Activated naive CD8-positive, alpha-beta T cell (primary cell): ENCODE measurements around the gene DGCR6L.
"Not testable (repeated sequence)": the region's sequence is repeated elsewhere in the genome, so short reads cannot be mapped to it uniquely, and the experiment has no call there.

Source experiments
- H3K27ac Mint-ChIP-seq: one replicate; pipeline ENCODE4 v1.8.0; 2021; ENCODE audit warnings: mixed read lengths
- H3K27me3 Mint-ChIP-seq: one replicate; pipeline ENCODE4 v1.8.0; 2021; ENCODE audit warnings: mixed read lengths
- H3K36me3 Mint-ChIP-seq: one replicate; pipeline ENCODE4 v1.8.0; 2021; ENCODE audit warnings: mixed read lengths
- H3K4me1 Mint-ChIP-seq: one replicate; pipeline ENCODE4 v1.8.0; 2021; ENCODE audit warnings: low read depth, mixed read lengths
- H3K4me3 Mint-ChIP-seq: one replicate; pipeline ENCODE4 v1.8.0; 2021; ENCODE audit warnings: mild to moderate bottlenecking, mixed read lengths
- H3K9me3 Mint-ChIP-seq: one replicate; pipeline ENCODE4 v1.8.0; 2021; ENCODE audit warnings: low read depth, mixed read lengths

The DGCR6L gene

DNA sequence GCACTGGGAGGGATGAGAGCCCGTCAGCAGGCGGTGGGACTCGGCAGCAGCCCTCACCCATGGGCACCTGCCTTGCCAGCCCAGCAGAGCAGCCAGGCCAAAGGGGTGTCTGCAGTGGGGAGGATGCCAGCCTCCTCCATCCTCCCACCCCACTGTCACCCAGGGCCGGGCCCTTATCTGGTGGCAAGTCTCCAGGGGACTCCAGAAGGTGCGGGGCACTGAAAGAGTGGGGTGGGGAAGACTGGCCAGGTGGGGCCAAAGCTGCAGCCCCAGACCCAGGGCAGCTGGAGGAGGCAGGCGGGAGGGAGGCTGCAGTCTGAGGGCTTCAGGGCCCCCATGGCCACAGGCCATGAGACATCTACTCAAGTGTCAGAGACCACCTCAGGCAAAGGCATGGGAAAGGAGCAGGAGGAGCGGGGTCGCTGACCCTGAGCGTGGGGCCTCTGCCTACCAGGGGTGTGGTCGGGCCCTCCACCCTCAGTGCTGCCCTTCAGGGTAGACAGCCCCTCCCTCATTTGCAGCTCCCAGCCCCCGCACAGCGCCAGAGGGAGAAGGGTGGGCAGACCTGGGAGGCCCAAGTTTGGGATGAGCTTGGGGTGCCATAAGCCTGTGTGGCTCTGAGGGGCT, 3.5 kb downstream of the DGCR6L start:
- no peaks in the 10 kb centered on the region for H3K27me3 Mint-ChIP-seq
- peaks cover 33% of the 10 kb centered on the region for H3K4me1 Mint-ChIP-seq
- no peaks in the 10 kb centered on the region for H3K36me3 Mint-ChIP-seq
- no peaks in the 10 kb centered on the region for H3K9me3 Mint-ChIP-seq
- H3K27ac Mint-ChIP-seq = no peak overlapping the region
- no peak overlapping the region for H3K4me3 Mint-ChIP-seq

GRCh38 chr22:20315337-20316216, 4.3 kb downstream of the DGCR6L start:
- H3K27ac Mint-ChIP-seq = no peak overlapping the region
- H3K36me3 Mint-ChIP-seq = no peaks in the 10 kb centered on the region
- no peaks in the 10 kb centered on the region for H3K9me3 Mint-ChIP-seq
- no peak overlapping the region for H3K4me3 Mint-ChIP-seq
- peaks cover 28% of the 10 kb centered on the region for H3K4me1 Mint-ChIP-seq
- H3K27me3 Mint-ChIP-seq = no peaks in the 10 kb centered on the region

- not testable (repeated sequence) for H3K36me3 Mint-ChIP-seq, H3K27me3 Mint-ChIP-seq, H3K4me3 Mint-ChIP-seq, H3K9me3 Mint-ChIP-seq, H3K27ac Mint-ChIP-seq
- H3K4me1 Mint-ChIP-seq = peaks cover 27% of the 10 kb centered on the region
Measured at GRCh38 chr22:20314741-20315336, 5.0 kb downstream of the DGCR6L start.

- not testable (repeated sequence) for H3K27ac Mint-ChIP-seq, H3K4me3 Mint-ChIP-seq, H3K9me3 Mint-ChIP-seq, H3K27me3 Mint-ChIP-seq, H3K36me3 Mint-ChIP-seq
- H3K4me1 Mint-ChIP-seq = peaks cover 25% of the 10 kb centered on the region
Measured at GRCh38 chr22:20314206-20314605, 5.7 kb downstream of the DGCR6L start.

DNA sequence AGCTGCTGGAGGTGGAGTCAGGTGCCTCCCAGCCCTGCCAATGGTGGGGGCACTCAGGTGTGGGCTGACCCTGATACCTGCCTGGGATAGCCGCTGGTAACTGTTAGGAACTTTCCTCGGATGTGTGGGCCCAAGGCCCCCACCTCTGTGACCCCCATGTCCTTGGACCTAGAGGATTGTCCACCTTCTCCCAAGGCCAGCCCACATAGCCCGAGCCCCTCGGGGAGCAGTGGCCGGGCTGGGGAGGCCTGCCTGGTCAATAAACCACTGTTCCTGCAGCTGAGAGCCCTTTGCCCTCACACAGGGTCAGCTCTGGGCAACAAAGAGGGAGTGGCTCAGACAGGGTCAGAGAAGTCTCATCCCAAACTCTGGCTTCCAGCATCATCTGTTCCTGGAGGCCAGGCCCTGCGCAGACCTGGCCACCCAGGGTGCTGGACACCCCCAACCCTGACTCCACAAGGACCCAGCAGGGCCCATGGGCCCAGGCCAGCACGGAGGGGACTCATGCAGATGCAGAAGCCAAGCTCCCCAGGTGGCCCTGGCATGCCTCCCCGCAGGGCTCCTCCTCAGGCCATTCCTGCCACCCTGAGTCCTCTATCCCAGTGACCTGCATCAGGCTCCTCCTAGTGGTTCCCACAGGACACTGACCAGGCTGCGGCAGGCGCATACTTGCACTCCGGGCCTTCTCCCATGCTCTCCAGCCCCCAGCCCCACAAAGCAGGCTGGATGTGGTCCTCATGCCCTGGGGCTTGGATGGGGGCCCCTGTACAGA, 6.4 kb downstream of the DGCR6L start:
- not testable (repeated sequence) for H3K27me3 Mint-ChIP-seq, H3K9me3 Mint-ChIP-seq, H3K36me3 Mint-ChIP-seq, H3K27ac Mint-ChIP-seq, H3K4me3 Mint-ChIP-seq
- H3K4me1 Mint-ChIP-seq = peaks cover 17% of the 10 kb centered on the region

DNA sequence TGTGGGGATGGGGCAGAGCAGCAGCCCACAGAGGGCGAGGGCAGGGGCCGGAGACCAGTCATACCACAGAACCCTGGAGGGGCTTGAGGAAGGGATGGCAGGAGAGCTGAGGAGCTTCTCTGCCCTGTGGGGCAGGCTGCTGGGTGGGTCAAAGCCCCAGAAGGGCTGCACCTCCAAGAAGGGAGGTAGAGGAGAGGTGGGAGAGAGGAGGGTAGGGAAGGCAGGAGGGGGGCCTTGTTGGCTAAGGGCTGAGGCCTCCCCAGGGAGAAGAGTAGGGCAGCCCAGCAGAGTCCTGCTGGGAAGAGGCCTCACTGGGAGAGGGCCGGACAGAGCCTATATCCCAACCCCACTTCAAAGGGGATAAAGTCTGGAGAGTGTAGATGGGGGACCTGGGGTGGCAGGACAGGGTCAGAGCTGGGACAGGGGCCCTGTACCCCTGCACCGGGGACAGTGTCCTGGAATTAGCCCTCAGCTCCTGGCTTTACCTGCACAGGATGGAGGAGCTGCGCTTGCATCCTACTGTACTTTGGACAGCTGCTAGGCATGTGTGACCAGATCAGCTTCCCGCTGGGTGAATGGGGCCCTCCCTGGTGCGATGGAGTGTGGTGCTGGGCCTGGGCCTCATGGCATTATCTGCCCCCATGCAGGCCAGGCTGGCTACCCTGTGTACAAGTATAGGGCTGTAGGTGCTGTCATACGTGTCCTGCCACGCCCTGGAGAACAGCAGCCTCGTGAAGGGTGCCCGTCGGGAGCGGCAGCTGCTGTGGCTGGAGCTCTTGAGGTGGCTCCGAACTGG, 7.3 kb downstream of the DGCR6L start:
- no peak overlapping the region for H3K27ac Mint-ChIP-seq
- no peaks in the 10 kb centered on the region for H3K27me3 Mint-ChIP-seq
- H3K4me3 Mint-ChIP-seq = no peak overlapping the region
- no peaks in the 10 kb centered on the region for H3K9me3 Mint-ChIP-seq
- H3K4me1 Mint-ChIP-seq = peaks cover 10% of the 10 kb centered on the region
- H3K36me3 Mint-ChIP-seq = no peaks in the 10 kb centered on the region

GRCh38 chr22:20311249-20312062, 8.4 kb downstream of the DGCR6L start:
- not testable (repeated sequence) for H3K4me1 Mint-ChIP-seq, H3K36me3 Mint-ChIP-seq, H3K9me3 Mint-ChIP-seq, H3K4me3 Mint-ChIP-seq, H3K27me3 Mint-ChIP-seq, H3K27ac Mint-ChIP-seq

DNA sequence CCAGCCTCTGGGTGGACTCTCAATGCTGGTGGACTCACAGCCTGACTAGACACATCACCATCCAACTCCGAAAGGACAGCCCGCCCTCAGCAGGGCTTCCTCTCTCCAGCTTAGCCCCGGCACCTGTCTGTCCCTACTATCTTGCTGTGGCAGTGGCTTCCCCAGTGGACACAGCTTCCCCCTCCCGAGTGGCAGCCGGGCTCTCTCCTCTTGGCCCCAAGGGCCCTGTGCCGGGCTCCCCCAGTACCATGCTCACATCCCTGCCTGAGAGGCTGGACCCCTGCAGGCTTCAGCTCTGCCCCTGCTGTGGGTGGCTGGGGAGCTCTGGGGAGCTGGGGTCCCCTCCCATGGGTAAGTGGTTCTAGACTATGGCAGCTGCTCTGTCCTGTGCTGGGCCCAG, 9.1 kb downstream of the DGCR6L start:
- H3K27ac Mint-ChIP-seq, H3K36me3 Mint-ChIP-seq, H3K4me3 Mint-ChIP-seq, H3K9me3 Mint-ChIP-seq, H3K27me3 Mint-ChIP-seq, H3K4me1 Mint-ChIP-seq: not testable (repeated sequence)

DNA sequence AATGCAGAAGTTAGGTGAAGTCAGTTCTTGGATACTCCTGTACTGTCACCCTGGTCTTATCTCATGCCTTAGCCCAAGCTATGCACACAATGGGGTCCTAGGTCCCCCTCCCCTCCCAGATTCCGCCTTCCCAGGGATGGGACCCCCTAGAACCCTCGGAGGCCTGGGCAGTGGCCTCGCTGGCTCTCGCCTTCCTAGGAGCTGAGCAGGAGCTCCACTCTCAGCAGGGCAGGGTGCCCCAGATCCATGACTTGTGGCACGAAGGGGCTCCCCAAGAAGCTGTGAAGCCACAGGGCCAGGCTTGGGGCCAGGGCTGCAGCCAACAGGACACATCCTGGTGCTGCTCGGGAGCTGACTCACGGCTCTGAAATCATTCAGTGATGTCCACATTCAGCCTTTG, 9.7 kb downstream of the DGCR6L start:
- H3K27ac Mint-ChIP-seq, H3K4me1 Mint-ChIP-seq, H3K4me3 Mint-ChIP-seq, H3K27me3 Mint-ChIP-seq, H3K9me3 Mint-ChIP-seq, H3K36me3 Mint-ChIP-seq: not testable (repeated sequence)

DNA sequence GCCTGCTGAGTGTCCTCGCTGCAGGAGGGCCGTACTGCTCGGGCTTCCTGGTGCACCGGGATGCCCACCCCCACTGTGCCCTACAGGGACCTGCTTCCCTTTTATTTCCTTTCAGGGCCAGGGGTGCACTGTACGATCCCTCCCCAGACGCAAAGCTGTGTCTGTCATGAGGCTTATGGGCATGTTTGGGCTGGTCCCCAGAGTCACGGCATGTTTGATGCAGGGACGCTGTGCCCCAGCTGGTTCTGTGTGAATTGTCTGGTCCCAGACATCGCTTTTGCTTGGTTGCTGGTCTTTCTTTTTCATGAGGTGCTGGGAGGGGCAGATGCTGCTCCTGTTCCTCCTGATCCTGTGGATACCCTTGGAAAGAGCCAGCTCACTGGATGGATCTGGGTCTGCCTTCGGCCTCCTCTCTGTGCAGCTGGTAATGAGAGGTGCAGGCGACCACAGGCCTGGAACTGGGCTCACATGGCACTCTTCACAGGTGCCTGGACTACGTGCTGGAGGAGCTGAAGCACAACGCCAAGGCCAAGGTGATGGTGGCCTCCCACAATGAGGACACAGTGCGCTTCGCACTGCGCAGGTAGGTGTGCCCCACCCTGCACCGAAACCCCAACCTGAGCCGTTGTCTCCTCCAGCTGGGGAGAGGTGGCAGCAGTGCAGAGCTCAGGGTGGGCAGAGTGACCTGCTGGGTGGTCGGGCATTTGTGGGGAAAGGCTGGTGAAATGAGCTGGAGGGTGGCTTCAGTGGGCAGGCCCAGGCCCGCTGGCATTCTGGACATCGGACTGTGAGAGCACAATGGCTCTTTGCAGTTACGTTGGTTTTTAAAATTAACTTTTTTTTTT, 10.8 kb downstream of the DGCR6L start:
- not testable (repeated sequence) for H3K9me3 Mint-ChIP-seq, H3K4me1 Mint-ChIP-seq, H3K27me3 Mint-ChIP-seq, H3K36me3 Mint-ChIP-seq, H3K27ac Mint-ChIP-seq, H3K4me3 Mint-ChIP-seq

DNA sequence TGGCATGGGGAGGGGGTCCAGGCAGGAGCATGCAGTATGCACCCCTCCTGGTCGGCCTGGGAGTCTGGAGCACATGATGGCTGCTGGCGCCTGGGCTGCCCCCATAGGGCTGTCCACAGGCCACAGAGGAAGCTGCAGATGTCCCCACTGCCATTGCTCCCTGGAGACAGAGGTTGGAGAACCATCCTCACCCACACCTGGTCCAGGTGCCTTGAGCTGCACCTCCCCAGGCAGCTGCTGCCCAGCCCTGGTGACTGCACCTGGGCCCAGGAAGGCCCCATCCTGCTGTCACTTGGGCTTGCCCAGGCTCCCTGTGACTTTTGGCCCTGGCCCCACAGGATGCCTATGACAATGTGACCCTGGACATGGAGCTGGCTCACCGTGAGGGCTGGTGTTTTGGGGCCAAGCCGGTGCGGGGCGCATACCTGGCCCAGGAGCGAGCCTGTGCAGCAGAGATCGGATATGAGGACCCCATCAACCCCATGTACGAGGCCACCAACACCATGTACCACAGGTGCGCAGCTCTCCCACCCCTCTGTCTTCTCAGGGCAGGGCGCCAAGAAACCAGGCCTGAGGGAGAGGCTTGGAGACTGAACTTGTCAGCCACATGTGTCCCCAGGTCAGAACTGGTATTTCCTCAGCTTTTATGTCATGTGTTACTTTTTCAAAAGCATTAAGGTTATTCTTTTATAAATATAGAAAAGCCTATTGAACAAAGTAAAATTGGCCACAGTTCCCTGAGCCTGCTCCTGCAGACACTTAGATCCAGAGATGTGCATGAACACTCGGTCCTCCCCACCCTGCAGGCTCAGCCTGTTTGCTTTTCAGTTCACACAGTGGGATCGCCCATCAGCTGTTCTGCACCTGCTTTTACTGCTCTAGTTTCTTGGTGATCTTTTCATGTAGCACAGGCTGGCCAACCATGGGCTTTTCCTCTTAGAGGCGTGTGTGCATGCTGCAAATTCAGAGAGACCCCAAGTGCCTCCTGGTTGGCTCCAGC, 12.1 kb downstream of the DGCR6L start:
- H3K27me3 Mint-ChIP-seq, H3K9me3 Mint-ChIP-seq, H3K4me1 Mint-ChIP-seq, H3K27ac Mint-ChIP-seq, H3K4me3 Mint-ChIP-seq, H3K36me3 Mint-ChIP-seq: not testable (repeated sequence)

DNA sequence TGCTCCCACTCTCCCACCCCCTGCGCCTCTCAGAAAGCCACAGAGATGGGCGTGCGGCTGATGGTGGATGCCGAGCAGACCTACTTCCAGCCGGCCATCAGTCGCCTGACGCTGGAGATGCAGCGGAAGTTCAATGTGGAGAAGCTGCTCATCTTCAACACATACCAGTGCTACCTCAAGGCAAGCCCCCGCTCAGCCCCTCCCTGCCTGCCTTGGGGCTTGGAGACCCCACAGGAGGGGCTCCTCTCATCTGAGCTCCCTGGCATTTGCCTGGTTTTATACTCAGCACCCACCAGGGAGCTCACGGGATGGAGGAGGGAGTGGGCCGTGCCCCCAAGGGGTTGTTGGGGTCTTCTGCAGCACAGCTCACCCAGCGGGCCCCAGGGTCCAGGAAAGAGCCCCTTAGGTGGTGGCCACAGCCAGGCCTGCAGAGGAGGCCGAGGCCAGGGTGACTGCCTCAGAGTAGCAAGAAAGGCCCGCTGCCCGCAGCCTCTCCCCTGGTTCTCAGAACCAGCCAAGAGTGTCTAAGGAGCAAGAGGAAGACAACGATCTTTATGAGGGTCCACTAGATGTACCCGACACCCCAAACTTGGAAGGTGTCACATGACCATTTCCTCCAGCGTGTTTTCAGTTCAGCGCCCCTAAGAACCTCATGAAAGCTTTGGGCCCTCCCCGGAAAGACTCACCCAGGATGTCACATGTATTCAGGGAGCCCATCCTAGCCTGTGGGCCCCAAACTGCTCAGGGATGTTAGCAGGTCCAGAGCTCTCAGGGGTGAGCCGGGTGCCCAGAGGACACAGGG, 13.0 kb downstream of the DGCR6L start:
- H3K4me1 Mint-ChIP-seq = not testable (repeated sequence)

More for the DNA sequence above, 13.0 kb downstream of the DGCR6L start:
- H3K4me3 Mint-ChIP-seq, H3K36me3 Mint-ChIP-seq, H3K9me3 Mint-ChIP-seq, H3K27me3 Mint-ChIP-seq, H3K27ac Mint-ChIP-seq: not testable (repeated sequence)
